NCI-H510A treated with DMSO at 0.1 percent for 48 hours (cell line): ENCODE measurements around the gene MAP7D2.

ENCODE experiments used
- DNase-seq: peaks from one replicate; lab custom pipeline; 2025; lab: John Stamatoyannopoulos, UW

MAP7D2 gene

GRCh38 chrX:19966056-19966455 is 150.7 kb downstream of the MAP7D2 start:
- no peak for DNase-seq

GRCh38 chrX:19964017-19964710 is 152.5 kb downstream of the MAP7D2 start:
- no peak for DNase-seq

- DNase-seq = no peak
Measured at GRCh38 chrX:19960913-19961312, 155.8 kb downstream of the MAP7D2 start.

DNA sequence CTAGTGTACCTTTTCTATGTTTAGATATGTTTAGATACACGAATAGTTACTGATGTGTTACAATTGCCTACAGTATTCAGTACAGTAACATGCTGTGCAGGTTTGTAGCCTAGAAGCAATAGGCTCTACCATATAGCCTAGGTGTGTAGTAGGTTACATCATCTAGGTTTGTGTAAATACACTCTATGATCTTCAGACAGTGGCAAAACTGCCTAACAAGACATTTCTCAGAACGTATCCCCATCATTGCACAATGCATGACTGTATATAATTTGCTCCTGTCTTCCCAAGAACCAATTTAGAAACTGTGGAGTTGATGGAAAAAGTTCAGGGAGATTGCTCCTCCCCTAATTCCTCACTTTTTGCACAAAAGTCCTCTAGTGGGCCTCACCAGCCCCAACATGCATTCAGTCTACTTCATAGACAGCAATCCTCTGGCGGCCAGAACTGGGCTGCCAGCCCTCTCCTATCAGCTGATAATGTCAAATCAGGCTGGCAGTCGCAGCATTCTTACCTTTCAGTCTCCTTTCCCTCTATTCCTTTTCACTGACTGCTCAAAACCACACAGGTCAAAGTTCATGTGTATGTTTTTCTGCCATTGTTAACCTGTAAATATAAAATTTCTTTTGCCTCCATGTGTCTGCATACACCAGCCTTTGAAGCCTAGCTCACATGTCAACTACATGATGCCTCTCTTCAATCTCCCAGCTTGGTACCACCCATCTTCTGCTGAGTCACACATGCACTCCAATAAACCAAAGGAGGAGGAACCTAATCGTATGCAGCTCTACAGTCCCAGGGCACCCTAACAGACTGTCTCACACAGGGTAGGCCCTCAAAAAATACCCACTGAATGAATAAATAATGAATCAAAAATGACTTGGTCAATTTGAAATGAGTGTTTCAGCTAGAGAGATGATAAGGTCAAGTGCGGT is 157.9 kb downstream of the MAP7D2 start:
- no peak for DNase-seq

DNA sequence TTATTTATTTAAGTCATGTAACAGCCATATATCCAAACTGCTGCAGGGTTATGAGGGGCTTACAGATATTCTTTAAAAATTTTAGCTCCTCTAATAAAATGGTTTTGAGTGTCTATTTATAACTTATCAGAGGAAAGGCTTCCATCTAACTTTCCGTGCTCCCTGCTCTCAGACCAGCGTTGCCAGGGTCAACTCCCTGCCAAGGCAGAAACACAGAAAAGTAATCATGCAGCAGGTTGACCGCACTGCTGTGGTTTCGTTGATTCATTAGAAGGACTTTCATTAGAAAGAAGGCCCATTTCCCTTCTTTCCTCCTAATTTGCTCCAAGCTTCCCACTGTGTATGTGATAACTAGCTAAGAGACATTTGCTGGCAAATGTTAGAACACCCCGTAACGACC is 159.8 kb downstream of the MAP7D2 start:
- DNase-seq = no peak
